ENCODE measurements around the gene PRKAG2.

The PRKAG2 gene

GRCh38 chr7:151666886-151667285 is 210.0 kb downstream of the PRKAG2 start:
- DNase-seq: no peak

DNA sequence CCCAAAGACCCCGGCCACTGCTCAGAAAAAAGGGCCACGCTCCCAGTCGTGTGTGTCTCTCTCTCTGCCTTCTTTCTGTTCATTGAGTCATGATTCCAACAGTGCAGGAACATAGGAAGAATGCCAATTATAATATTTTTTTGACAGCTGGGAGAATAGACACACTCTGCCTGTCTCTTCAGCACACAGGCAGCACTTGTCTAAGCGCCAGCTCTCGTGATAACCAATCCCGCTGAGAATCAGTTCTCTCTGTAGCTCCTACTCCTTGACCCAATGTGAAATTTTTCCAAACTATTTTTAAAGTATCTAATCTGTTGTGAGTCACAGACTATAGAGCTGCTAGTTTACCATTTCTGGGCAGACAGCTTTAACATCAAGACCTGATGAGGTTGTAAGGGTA is 211.5 kb downstream of the PRKAG2 start:
- DNase-seq: no peak

GRCh38 chr7:151664268-151664667 is 212.6 kb downstream of the PRKAG2 start:
- DNase-seq: no peak

DNA sequence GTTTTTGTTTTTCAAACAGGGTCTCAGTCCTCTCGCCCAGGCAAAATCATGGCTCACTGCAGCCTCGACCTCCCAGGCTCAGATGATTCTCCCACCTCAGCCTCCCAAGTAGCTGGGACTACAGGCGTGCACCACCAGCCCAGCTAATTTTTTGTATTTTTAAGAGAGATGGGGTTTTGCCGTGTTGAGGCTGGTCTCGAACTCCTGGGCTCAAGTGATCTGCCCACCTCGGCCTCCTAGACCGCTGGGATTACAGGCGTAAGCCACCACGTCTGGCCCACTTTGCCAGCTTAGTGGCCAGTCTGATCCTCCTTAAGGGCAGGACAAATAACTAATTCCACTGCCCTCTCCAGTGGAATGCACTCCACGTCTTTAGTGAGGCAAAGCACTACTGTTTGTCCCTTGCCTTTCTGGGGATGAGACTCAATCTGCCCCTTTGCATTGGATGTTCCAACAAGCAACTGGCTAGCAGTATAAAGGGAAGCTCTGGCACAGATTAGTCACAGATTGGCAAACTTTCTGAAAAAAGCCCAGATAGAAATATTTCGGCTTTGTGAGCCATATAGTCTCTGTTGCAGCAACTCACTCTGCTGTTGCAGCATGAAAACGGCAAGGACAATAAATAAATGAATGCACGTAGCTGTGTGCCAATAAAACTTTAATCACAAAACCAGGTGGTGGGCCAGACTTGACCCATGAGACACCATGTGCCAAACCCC is 213.4 kb downstream of the PRKAG2 start:
- DNase-seq: no peak

DNA sequence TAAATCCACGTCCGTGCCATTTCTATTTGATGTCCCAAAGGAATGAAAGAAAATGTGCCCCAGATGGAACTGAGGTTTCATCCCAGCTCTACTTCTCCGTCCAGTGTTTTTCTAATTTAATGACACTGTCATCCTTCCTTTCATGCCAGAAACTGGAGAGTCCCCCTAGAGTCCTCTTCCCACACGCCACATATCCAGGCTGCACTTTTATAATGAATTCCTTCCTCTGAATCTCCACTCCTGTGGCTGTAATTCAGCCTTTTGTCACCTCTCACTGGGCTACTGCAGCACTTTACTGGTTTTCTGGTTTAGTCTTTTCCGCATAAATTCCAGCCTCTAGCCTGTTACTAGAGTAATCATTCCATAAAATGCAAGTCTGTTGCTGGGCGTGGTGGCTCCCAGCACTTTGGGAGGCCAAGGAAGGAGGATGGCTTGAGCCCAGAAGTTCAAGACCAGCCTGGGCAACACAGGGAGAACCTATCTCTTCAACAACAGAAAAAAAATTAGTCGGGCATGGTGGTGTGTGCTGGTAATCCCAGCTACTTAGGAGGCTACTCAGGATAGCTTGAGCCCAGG is 214.6 kb downstream of the PRKAG2 start:
- no peak for DNase-seq

DNA sequence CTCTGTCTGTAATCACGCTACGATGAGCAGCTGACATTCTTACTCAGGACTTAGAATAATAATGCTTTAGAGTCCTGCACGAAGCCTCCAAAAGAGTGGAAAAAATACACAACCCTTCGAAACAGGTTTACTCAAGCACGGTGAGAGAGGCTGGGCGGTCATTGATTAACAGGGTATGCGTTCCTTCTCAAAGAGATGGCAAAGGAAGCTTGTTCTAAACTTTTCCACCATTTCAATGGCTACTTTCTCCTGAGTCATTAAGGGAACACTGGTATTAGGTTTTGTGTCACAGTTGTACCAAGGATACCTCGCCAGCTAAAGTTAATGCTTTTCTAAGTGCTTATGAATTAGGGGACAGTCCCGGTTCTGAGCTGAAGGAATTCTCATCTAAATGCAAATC is 215.3 kb downstream of the PRKAG2 start:
- no peak for DNase-seq

GRCh38 chr7:151660141-151660540 is 216.8 kb downstream of the PRKAG2 start:
- no peak for DNase-seq

DNA sequence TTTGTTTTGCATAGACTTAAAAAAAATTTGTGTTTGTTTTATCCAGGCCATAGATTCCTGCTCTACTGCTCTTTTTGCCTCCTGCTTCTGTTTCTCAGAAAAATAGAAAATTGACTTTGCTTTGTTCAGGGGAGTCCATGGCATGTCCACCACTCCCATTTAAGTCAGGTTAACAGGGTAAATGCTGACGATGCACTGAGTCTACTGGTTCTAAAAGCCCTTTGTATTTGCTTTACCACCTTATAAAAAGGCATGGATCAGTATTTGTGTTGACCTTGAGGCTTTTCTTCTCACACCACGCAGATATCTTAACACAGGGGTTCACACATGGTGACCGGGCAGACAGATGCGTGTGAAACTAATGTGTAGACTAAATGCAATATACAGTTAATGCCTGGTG is 217.7 kb downstream of the PRKAG2 start:
- no peak for DNase-seq

DNA sequence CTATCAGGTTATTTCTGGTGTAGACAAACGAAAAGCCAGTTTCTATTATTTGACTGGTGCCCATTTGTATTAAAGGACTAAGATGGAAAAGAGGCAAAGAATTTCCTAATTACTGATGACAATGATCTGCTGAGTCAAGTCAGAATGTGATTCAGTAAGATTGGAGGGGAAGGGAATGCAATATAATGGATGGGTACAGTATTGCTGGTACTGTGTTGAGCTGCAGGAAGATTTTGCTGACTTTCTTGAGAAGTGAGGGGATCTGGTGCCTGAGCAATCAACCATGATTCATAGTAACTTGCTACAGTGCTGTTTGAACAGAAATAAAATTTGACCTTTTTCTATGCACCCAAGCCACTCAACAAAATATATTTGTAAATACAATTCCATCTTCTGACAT is 218.1 kb downstream of the PRKAG2 start:
- DNase-seq: no peak

DNA sequence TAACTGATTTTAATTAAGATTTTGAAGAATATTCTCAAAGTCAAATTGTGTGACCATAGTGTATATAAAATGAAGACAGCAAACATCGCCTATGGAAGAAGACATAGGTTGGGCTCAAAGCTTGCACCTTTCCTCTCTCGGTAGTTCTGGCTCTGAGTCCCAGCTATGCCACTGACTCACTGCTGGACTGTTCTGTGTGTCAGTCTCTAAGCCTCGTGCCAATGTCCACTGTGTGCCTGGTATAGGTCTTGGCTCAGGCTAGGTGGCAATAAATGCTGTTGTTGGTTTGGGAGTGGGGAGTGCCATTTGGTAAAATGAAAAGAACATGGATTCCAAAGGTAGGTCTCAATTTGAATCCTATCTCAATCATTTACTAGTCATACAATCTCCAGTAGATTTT is 219.7 kb downstream of the PRKAG2 start:
- DNase-seq: no peak

DNA sequence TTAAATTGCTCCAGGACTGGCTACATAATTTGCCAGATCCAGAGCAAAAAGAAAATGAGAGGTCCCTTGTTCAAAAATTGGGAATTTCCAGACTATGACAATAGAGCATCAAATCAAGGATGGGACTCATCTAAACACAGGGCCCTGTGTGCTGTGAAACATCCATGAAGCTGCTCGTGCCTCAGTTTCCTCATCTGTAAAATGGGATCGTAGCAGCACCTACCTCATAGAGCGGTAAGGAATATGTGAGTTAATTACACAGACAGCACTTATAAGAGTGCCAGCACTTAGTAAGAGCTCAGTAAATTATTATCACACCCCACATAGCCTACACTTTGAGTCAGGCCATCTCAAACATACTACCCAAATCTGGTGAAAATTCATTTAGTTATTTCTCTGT is 221.4 kb downstream of the PRKAG2 start:
- no peak for DNase-seq

DNA sequence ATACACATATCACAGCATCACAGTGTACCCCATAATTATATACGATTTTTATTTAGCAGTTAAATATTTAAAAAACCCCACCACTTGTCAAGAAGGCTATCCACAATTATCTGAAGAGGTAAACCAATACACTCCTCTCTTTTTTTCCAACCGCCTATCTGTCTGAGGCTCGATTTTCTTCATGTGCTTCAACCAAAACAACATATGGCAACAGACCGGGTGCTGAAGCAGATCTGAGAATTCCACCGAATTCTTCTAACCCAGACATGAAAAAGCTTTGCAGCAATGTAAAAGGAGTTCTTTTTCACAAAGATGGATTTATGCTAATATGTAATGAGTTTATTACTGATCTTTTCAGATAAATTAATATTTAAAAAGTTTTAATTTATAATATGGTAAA is 224.8 kb downstream of the PRKAG2 start:
- DNase-seq: no peak

DNA sequence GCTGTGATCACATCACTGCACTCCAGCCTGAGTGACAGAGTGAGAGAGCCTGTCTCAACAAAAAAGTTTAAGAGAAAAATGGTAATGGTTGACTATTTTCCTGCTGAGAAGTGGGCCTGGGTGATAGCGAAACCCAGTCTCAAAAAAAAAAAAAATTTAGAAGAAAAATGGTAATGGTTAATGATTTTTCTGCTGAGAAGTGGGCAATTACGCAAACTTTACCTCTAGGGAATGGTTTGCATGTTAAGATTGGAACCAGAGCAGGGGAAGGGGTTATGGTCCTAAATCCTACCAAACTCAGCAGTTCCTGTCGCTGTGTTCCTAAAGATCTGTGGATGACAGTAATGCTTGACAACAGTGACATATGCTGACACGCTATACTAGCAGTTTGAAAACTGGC is 226.8 kb downstream of the PRKAG2 start:
- DNase-seq: no peak

DNA sequence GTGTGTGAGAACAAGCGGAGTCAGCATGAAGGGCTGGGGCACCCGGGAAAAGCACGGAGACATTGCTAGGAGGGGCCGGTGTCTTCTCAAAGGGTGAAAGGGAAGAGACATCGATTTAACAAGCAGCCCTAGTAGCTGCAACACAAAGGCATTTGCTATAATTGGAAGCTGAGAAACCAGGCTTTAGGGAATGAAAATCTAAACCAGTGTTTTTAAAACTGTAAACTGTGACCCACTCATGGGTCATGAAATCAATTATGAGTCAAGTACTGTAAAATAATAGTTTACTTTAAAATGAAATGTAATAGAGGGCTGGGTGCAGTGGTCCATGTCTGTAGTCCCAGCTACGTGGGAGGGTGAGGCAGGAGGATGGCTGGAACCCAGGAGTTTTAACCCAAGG is 228.5 kb downstream of the PRKAG2 start:
- DNase-seq: no peak

- DNase-seq: no peak
Measured at GRCh38 chr7:151647874-151648273, 229.0 kb downstream of the PRKAG2 start.

- DNase-seq: no peak
Measured at GRCh38 chr7:151647006-151647405, 229.9 kb downstream of the PRKAG2 start.

GRCh38 chr7:151645311-151645710 is 231.6 kb downstream of the PRKAG2 start:
- DNase-seq: no peak

DNA sequence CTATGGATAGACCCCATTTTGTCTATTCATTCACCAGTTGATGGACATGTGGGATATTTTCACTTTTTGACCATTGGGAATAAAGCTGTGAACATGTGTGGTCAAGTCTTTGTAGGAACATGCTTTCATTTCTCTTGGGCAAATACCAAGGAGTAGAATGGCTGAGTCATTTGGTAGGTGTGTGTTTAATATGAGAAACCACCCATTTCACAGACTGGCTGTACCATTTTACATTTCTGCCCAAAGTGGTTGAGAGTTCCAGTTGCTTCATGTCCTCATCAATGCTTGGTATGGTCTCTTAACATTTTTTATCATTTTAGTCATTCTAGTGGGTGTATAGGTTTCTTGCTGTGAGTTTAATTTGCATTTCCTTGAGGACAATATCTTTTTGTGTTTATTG is 232.4 kb downstream of the PRKAG2 start:
- DNase-seq: no peak

- DNase-seq: no peak
Measured at GRCh38 chr7:151642746-151643145, 234.2 kb downstream of the PRKAG2 start.

- DNase-seq: no peak
Measured at GRCh38 chr7:151641587-151641986, 235.3 kb downstream of the PRKAG2 start.

DNA sequence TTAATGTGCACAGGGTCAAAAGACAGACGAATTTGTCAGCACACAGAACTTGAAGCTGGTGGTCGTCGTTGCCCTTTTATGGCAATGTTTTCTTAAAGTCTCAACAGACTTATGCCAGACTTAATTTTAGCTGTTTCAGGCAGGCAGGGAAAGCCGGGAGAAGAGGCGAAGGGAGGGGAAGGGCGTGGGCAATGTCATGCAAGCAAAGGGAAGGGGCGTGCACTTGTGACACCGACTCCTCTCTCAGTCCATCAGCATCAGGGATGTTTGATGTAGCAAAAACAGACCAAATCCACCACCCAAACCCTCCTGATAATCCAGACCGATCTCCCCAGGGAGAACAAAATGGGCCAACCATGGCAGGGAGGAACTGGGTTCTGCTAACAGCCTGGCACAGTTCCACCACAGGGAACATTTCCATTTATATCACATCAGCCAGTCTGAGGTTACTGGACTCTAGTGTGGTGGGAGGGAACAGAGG is 239.1 kb downstream of the PRKAG2 start:
- DNase-seq: no peak

DNA sequence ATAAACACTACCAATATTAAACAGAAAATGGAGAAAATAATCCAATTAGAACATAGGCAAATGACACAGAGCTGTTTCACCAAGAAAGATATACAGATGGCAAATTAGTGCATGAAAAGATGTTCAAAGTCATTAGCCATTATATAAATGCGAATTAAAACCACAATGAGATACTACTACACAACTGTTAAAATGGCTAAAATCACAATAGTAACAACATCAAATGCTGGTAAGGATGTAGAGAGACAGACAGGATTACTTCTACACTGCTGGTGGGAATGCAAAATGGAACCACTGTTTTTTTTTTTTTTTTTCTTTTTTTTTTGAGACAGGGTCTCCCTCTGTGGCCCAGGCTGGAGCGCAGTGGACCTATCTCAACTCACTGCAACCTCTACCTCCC is 242.3 kb downstream of the PRKAG2 start:
- DNase-seq: no peak

DNA sequence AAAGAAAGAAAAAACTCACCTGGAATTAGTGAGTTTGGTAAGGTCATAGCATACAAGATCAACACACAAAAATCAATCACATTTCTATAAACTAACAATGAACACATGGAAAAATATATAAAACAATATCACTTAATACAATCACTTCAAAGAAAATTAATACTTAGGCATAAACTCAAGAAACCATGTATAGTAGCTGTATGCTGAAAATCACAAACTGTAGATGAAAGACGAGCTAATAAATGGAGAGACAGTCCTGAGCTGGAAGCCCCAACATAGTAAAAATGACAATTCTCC is 243.5 kb downstream of the PRKAG2 start:
- DNase-seq: no peak

- DNase-seq: peak; percentile 92
Measured at GRCh38 chr7:151632750-151633515, 244.0 kb downstream of the PRKAG2 start.
